RWPE1 (cell line): ENCODE measurements around the gene SERPINA3.

Experiments
- CTCF ChIA-PET: fragments of 350-600 bp; sonication (Branson Sonifier 250); formaldehyde crosslinking; extraction: SDS; loops from one replicate; lab custom pipeline; 2021; lab: Yijun Ruan, JAX
- POLR2A ChIA-PET: fragments of 400-600 bp; formaldehyde crosslinking; extraction: SDS; loops from one replicate; lab custom pipeline; 2020; ENCODE audit warnings: antibody characterized with exemption; ENCODE audit not compliant: low non-redundant PET; lab: Yijun Ruan, JAX
- DNase-seq: peaks from one replicate; pipeline ENCODE4 v3.0.0; 2012; ENCODE audit warnings: low spot score
- H3K27ac ChIP-seq: fragments of 450-650 bp; 2 replicates; pipeline ENCODE4 v1.5.1; 2017
- CTCF ChIP-seq: fragments of 450-650 bp; conservative IDR thresholded peaks from 2 replicates; pipeline ENCODE4 v1.5.1; 2017; ENCODE audit warnings: low read depth, mild to moderate bottlenecking

Gene SERPINA3

GRCh38 chr14:94640721-94641631 lies 28.8 kb downstream of the SERPINA3 start:
- no peak for TF ChIP-seq CTCF
- POLR2A ChIA-PET: no interaction called here
- peak; percentile 44 for DNase-seq
- CTCF ChIA-PET: no interaction called here
- H3K27ac ChIP-seq: no peak overlapping the region

DNA sequence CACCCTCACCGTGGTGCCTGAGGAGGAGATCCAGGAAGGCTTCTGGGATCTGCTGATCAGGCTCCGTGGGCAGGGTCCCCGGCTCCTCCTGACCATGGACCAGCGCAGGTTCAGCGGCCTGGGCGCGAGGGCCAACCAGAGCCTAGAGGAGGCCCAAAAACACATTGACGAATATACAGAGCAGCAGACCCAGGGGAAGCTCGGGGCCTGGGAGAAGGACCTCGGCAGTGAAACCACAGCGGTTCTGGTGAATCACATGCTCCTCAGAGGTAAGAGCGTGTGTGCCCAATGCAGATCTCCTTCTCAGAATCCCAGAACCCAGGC lies 29.4 kb downstream of the SERPINA3 start:
- TF ChIP-seq CTCF: no peak

DNA sequence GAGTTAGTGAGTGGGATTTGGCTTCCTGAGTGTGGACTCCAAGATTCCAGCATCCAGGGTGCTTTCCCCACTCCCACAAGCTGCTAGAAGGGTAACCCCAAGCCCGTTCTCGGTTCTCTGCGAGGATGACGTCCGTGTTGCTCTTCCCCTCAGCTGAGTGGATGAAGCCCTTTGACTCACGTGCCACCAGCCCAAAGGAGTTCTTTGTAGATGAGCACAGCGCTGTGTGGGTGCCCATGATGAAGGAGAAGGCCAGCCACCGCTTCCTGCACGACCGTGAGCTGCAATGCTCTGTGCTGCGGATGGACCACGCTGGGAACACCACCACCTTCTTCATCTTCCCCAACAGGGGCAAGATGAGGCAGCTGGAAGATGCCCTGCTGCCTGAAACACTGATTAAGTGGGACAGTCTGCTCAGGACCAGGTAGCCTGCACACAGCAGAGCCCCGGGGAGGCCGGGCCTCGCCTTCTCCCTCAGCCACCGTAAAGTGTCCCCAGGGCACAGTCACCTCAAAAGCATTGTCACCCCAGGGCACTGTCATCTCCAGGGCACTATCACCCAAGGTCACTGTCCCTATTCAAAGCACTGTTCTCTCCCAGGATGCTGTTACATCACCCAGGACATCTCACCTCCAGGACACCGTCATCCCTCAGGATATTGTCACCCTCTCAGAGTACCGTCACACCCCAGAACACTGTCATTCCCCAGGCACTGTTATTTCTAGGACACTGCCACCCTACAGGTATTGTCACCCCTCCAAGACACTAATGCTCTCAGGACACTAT lies 31.3 kb downstream of the SERPINA3 start:
- no peak for TF ChIP-seq CTCF
- DNase-seq: no peak
- ChIA-PET POLR2A (no interaction called here), CTCF (no interaction called here)
- no peak overlapping the region for H3K27ac ChIP-seq

More for the DNA sequence above, 29.4 kb downstream of the SERPINA3 start:
- no peak overlapping the region for H3K27ac ChIP-seq
- POLR2A ChIA-PET: no interaction called here
- CTCF ChIA-PET: no interaction called here
- no peak for DNase-seq

- no peak for DNase-seq
- ChIA-PET CTCF (no interaction called here), POLR2A (no interaction called here)
- no peak for TF ChIP-seq CTCF
- no peak overlapping the region for H3K27ac ChIP-seq
Observed at GRCh38 chr14:94644102-94644535, 31.9 kb downstream of the SERPINA3 start.

GRCh38 chr14:94646066-94646465 lies 33.9 kb downstream of the SERPINA3 start:
- ChIA-PET CTCF (no interaction called here), POLR2A (no interaction called here)
- no peak for DNase-seq
- no peak for TF ChIP-seq CTCF
- H3K27ac ChIP-seq: no peak overlapping the region

- no peak overlapping the region for H3K27ac ChIP-seq
- DNase-seq: no peak
- ChIA-PET POLR2A (no interaction called here), CTCF (no interaction called here)
- TF ChIP-seq CTCF: no peak
Observed at GRCh38 chr14:94646481-94646880, 34.3 kb downstream of the SERPINA3 start.
